ENCODE results near the gene CXCL8. TPM values are rescaled to one million over a fixed set of nuclear protein-coding genes. Genes with fewer than 3 reads are reported as not detected.

CXCL8 gene
- total and polyA plus RNA-seq, 4 donors, result 0.33 to 3.8 (median 1.1) TPM

DNA sequence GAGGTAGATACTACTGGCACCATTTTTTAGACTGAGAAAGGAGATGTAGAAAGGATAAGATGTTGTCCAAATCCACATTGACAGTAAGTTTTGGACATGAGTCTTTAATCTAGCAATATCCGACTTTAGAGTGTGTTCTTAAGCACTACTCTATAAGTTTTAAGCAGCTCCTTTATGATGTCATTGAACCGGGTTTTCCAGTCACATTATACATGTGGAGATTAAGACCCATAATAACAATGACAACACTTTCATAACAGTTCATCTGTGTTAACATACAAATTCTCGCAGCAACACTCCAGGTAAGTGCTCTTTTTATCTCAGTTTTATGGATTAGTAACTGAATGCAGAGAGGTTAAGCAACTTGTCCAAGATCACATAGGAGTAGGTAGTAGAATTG lies 30.3 kb upstream of the CXCL8 start:
- H3K9ac ChIP-seq (ENCODE audit: low read depth in 1 of 2, low read length in 2 of 2), result no peak overlapping the region
- no peaks in the 10 kb centered on the region for H3K4me1 ChIP-seq (ENCODE audit: control insufficient read depth in 4 of 4, insufficient read depth in 4 of 4, low read length in 3 of 4)
- DNase-seq (ENCODE audit: low spot score), result no peak
- H3K27me3 ChIP-seq (ENCODE audit: control insufficient read depth in 4 of 4, insufficient read depth in 4 of 4, low read length in 3 of 4), result no peaks in the 10 kb centered on the region
- no peaks in the 10 kb centered on the region for H3K36me3 ChIP-seq (ENCODE audit: control insufficient read depth in 4 of 4, insufficient read depth in 3 of 4, low read depth in 1 of 4, low read length in 3 of 4)
- WGBS, result 94% methylated on average over 3 of the region's 3 CpGs
- TF ChIP-seq FOXA1 (IDR thresholded peaks at IDR 0.05), result no peak
- TF ChIP-seq, protein P1, sequence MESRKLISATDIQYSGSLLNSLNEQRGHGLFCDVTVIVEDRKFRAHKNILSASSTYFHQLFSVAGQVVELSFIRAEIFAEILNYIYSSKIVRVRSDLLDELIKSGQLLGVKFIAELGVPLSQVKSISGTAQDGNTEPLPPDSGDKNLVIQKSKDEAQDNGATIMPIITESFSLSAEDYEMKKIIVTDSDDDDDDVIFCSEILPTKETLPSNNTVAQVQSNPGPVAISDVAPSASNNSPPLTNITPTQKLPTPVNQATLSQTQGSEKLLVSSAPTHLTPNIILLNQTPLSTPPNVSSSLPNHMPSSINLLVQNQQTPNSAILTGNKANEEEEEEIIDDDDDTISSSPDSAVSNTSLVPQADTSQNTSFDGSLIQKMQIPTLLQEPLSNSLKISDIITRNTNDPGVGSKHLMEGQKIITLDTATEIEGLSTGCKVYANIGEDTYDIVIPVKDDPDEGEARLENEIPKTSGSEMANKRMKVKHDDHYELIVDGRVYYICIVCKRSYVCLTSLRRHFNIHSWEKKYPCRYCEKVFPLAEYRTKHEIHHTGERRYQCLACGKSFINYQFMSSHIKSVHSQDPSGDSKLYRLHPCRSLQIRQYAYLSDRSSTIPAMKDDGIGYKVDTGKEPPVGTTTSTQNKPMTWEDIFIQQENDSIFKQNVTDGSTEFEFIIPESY (IDR thresholded peaks at IDR 0.05), result no peak
- no peaks in the 10 kb centered on the region for H3K9me3 ChIP-seq (ENCODE audit: control insufficient read depth in 4 of 4, low read length in 3 of 4)
- no peak overlapping the region for H3K27ac ChIP-seq (ENCODE audit: low read depth in 1 of 2, low read length in 2 of 2)
- no peak overlapping the region for H3K4me3 ChIP-seq (ENCODE audit: low read depth in 1 of 3, low read length in 3 of 3)

DNA sequence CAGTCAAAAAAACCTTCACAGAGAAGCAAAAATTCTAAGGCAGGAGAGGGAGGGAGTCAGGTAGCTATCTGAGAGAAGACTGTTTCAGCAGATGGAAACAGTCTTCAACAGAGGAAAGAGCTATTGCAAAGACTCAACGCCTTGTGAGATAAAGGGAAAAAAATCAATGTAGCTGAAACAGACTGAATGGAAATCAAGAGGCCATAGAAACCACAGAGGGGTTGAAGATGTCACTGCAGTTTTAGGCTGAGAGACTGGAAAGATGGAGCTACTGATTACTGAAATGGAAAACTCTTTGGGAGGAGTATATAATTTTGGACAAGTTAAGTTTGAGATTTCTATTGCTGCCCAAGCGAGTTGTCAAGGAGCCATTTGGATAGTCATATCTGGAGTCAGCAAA lies 28.4 kb upstream of the CXCL8 start:
- Histone ChIP-seq H3K9me3 (ENCODE audit: control insufficient read depth in 4 of 4, low read length in 3 of 4) (no peaks in the 10 kb centered on the region), H3K9ac (ENCODE audit: low read depth in 1 of 2, low read length in 2 of 2) (no peak overlapping the region), H3K4me1 (ENCODE audit: control insufficient read depth in 4 of 4, insufficient read depth in 4 of 4, low read length in 3 of 4) (no peaks in the 10 kb centered on the region), H3K4me3 (ENCODE audit: low read depth in 1 of 3, low read length in 3 of 3) (no peak overlapping the region), H3K27ac (ENCODE audit: low read depth in 1 of 2, low read length in 2 of 2) (no peak overlapping the region), H3K27me3 (ENCODE audit: control insufficient read depth in 4 of 4, insufficient read depth in 4 of 4, low read length in 3 of 4) (no peaks in the 10 kb centered on the region), H3K36me3 (ENCODE audit: control insufficient read depth in 4 of 4, insufficient read depth in 3 of 4, low read depth in 1 of 4, low read length in 3 of 4) (no peaks in the 10 kb centered on the region)
- 78% methylated on average over 2 of the region's 2 CpGs for WGBS
- DNase-seq (ENCODE audit: low spot score), result no peak
- TF ChIP-seq TAF1 (conservative IDR thresholded peaks at IDR 0.05) (no peak), SP1 (IDR thresholded peaks at IDR 0.05) (no peak), HNF4G (IDR thresholded peaks at IDR 0.05) (no peak), YY1 (IDR thresholded peaks at IDR 0.05) (no peak)

DNA sequence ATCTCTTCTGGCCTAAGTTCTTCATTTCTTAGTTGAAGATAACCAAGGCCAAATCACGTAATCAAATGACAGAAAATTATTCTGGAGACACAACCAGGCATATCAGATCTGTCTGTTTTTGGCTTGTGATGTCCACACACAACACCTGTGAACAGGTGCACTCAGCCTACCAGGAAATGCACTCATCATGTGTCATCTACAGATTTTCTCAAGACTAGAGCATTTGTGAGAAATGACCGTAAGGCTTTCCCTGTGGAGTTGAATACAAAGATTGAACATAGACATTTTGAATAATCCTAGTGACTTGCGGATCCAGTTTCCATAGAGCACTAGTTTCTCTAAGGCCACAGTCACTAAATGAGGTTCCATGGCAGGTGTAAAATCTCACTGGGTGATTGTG lies 26.7 kb upstream of the CXCL8 start:
- Histone ChIP-seq H3K27me3 (ENCODE audit: control insufficient read depth in 4 of 4, insufficient read depth in 4 of 4, low read length in 3 of 4) (no peaks in the 10 kb centered on the region), H3K36me3 (ENCODE audit: control insufficient read depth in 4 of 4, insufficient read depth in 3 of 4, low read depth in 1 of 4, low read length in 3 of 4) (no peaks in the 10 kb centered on the region), H3K27ac (ENCODE audit: low read depth in 1 of 2, low read length in 2 of 2) (no peak overlapping the region), H3K4me1 (ENCODE audit: control insufficient read depth in 4 of 4, insufficient read depth in 4 of 4, low read length in 3 of 4) (no peaks in the 10 kb centered on the region), H3K4me3 (ENCODE audit: low read depth in 1 of 3, low read length in 3 of 3) (no peak overlapping the region), H3K9me3 (ENCODE audit: control insufficient read depth in 4 of 4, low read length in 3 of 4) (no peaks in the 10 kb centered on the region), H3K9ac (ENCODE audit: low read depth in 1 of 2, low read length in 2 of 2) (no peak overlapping the region)
- WGBS, result 97% methylated on average over 3 of the region's 3 CpGs
- no peak for DNase-seq (ENCODE audit: low spot score)
- TF ChIP-seq, protein P2, sequence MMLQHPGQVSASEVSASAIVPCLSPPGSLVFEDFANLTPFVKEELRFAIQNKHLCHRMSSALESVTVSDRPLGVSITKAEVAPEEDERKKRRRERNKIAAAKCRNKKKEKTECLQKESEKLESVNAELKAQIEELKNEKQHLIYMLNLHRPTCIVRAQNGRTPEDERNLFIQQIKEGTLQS (IDR thresholded peaks at IDR 0.05), result no peak
- no peak for TF ChIP-seq NR2F2 (IDR thresholded peaks at IDR 0.05)
- TF ChIP-seq, protein P3, sequence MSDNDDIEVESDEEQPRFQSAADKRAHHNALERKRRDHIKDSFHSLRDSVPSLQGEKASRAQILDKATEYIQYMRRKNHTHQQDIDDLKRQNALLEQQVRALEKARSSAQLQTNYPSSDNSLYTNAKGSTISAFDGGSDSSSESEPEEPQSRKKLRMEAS (IDR thresholded peaks at IDR 0.05), result no peak
- TF ChIP-seq GABPA (IDR thresholded peaks at IDR 0.05 in 1 of 2, conservative IDR thresholded peaks at IDR 0.05 in 1 of 2), result no peak
- no peak for TF ChIP-seq HNF4A (conservative IDR thresholded peaks at IDR 0.05)
- TF ChIP-seq, protein P1 (IDR thresholded peaks at IDR 0.05), result no peak
- no peak for TF ChIP-seq RXRA (IDR thresholded peaks at IDR 0.05)
- no peak for TF ChIP-seq SP1 (IDR thresholded peaks at IDR 0.05)
- TF ChIP-seq EGR1 (IDR thresholded peaks at IDR 0.05; ENCODE audit: low read depth in 2 of 2), result no peak
- no peak for TF ChIP-seq YY1 (IDR thresholded peaks at IDR 0.05)
- TF ChIP-seq, protein P4, sequence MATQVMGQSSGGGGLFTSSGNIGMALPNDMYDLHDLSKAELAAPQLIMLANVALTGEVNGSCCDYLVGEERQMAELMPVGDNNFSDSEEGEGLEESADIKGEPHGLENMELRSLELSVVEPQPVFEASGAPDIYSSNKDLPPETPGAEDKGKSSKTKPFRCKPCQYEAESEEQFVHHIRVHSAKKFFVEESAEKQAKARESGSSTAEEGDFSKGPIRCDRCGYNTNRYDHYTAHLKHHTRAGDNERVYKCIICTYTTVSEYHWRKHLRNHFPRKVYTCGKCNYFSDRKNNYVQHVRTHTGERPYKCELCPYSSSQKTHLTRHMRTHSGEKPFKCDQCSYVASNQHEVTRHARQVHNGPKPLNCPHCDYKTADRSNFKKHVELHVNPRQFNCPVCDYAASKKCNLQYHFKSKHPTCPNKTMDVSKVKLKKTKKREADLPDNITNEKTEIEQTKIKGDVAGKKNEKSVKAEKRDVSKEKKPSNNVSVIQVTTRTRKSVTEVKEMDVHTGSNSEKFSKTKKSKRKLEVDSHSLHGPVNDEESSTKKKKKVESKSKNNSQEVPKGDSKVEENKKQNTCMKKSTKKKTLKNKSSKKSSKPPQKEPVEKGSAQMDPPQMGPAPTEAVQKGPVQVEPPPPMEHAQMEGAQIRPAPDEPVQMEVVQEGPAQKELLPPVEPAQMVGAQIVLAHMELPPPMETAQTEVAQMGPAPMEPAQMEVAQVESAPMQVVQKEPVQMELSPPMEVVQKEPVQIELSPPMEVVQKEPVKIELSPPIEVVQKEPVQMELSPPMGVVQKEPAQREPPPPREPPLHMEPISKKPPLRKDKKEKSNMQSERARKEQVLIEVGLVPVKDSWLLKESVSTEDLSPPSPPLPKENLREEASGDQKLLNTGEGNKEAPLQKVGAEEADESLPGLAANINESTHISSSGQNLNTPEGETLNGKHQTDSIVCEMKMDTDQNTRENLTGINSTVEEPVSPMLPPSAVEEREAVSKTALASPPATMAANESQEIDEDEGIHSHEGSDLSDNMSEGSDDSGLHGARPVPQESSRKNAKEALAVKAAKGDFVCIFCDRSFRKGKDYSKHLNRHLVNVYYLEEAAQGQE (IDR thresholded peaks at IDR 0.05), result no peak
- TF ChIP-seq, protein P5, sequence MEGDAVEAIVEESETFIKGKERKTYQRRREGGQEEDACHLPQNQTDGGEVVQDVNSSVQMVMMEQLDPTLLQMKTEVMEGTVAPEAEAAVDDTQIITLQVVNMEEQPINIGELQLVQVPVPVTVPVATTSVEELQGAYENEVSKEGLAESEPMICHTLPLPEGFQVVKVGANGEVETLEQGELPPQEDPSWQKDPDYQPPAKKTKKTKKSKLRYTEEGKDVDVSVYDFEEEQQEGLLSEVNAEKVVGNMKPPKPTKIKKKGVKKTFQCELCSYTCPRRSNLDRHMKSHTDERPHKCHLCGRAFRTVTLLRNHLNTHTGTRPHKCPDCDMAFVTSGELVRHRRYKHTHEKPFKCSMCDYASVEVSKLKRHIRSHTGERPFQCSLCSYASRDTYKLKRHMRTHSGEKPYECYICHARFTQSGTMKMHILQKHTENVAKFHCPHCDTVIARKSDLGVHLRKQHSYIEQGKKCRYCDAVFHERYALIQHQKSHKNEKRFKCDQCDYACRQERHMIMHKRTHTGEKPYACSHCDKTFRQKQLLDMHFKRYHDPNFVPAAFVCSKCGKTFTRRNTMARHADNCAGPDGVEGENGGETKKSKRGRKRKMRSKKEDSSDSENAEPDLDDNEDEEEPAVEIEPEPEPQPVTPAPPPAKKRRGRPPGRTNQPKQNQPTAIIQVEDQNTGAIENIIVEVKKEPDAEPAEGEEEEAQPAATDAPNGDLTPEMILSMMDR (IDR thresholded peaks at IDR 0.05; ENCODE audit: low read depth, low read length, missing input control), result no peak
- no peak for TF ChIP-seq TAF1 (conservative IDR thresholded peaks at IDR 0.05)
- no peak for TF ChIP-seq JUND (IDR thresholded peaks at IDR 0.05)
- no peak for TF ChIP-seq FOXA1 (IDR thresholded peaks at IDR 0.05)
- no peak for TF ChIP-seq FOXA2 (IDR thresholded peaks at IDR 0.05)

All from liver (tissue), 9 donors.